CD14-positive monocyte (primary cell): Measurements from ENCODE around the gene SUV39H1. TPM values are rescaled to one million over a fixed set of nuclear protein-coding genes. Genes with fewer than 3 reads are reported as not detected.

Experiments used
- DNase-seq, 3 donors: peaks; one replicate each; pipeline ENCODE4 v3.0.0-alpha.2; 2011 to 2022
- H2AFZ ChIP-seq: 2 replicates; pipeline ENCODE4 v1.6.0; 2012; ENCODE audit warnings: mild to moderate bottlenecking, low read depth, low read length, inconsistent platforms; ENCODE audit not compliant: insufficient read depth, poor library complexity, severe bottlenecking
- H3K27ac ChIP-seq, 2 donors: 1 replicate in 1 of 2; 2 replicates in 1 of 2; pipeline ENCODE4 v1.5.1; 2012 to 2013; ENCODE audit warnings: low read length in 2 of 2, control low read depth in 1 of 2, inconsistent platforms in 1 of 2, low read depth in 1 of 2, mild to moderate bottlenecking in 1 of 2
- H3K27me3 ChIP-seq, 2 donors: one replicate each; pipeline versions ENCODE4 v1.6.0 to v1.6.1; 2011 to 2013; ENCODE audit warnings: low read length in 2 of 2; ENCODE audit not compliant: control insufficient read depth in 2 of 2, insufficient read depth in 2 of 2
- H3K36me3 ChIP-seq, 2 donors: replicated peaks in 1 of 2; 1 replicate in 1 of 2; 2 replicates in 1 of 2; pipeline versions ENCODE4 v1.5.1 to v1.6.1; 2012 to 2013; ENCODE audit warnings: low read length in 2 of 2, control low read depth in 1 of 2, inconsistent platforms in 1 of 2, mild to moderate bottlenecking in 1 of 2; ENCODE audit not compliant: insufficient read depth in 2 of 2, control insufficient read depth in 1 of 2
- H3K4me1 ChIP-seq, 2 donors: 1 replicate in 1 of 2; 2 replicates in 1 of 2; pipeline versions ENCODE4 v1.5.1 to v1.6.1; 2012 to 2013; ENCODE audit warnings: low read length in 2 of 2, control low read depth in 1 of 2, inconsistent platforms in 1 of 2, mild to moderate bottlenecking in 1 of 2, moderate library complexity in 1 of 2; ENCODE audit not compliant: insufficient read depth in 2 of 2, control insufficient read depth in 1 of 2
- H3K4me2 ChIP-seq: replicated peaks from 2 replicates; pipeline ENCODE3; 2012; ENCODE audit warnings: low read length, moderate library complexity, mild to moderate bottlenecking; ENCODE audit not compliant: poor library complexity, severe bottlenecking; ENCODE audit errors: extremely low read depth
- H3K4me3 ChIP-seq, 3 experiments: fragments of 200-600 bp in 1 of 3; sonication (generic) in 1 of 3; replicated peaks in 1 of 3; 1 replicate in 2 of 3; 2 replicates in 1 of 3; pipeline ENCODE4 v1.5.1; 2011 to 2013; ENCODE audit warnings: low read length in 3 of 3, mild to moderate bottlenecking in 3 of 3, control low read depth in 2 of 3, low read depth in 2 of 3, inconsistent platforms in 1 of 3, moderate library complexity in 1 of 3
- H3K79me2 ChIP-seq: 2 replicates; pipeline ENCODE4 v1.6.0; 2012; ENCODE audit warnings: mild to moderate bottlenecking, control low read depth, inconsistent platforms, low read length, moderate library complexity; ENCODE audit not compliant: insufficient read depth
- H3K9ac ChIP-seq: 2 replicates; pipeline ENCODE4 v1.6.0; 2017; ENCODE audit warnings: low read length, mild to moderate bottlenecking; ENCODE audit not compliant: insufficient read depth, poor library complexity, severe bottlenecking
- H3K9me3 ChIP-seq, 2 donors: replicated peaks in 1 of 2; 1 replicate in 1 of 2; 2 replicates in 1 of 2; pipeline versions ENCODE4 v1.5.1 to v1.6.1; 2012 to 2013; ENCODE audit warnings: low read length in 2 of 2, control low read depth in 1 of 2; ENCODE audit not compliant: control insufficient read depth in 1 of 2, insufficient read depth in 1 of 2
- H4K20me1 ChIP-seq: 2 replicates; pipeline ENCODE4 v1.6.0; 2012; ENCODE audit warnings: mild to moderate bottlenecking, low read length, control low read depth, moderate library complexity; ENCODE audit not compliant: insufficient read depth
- H3K27ac Mint-ChIP-seq, 7 donors: one replicate each; pipeline ENCODE4 v1.8.0; 2020; ENCODE audit warnings: mild to moderate bottlenecking in 7 of 7, mixed read lengths in 7 of 7, moderate library complexity in 6 of 7, inconsistent platforms in 2 of 7
- H3K27me3 Mint-ChIP-seq, 3 donors: one replicate each; pipeline ENCODE4 v1.8.0; 2021 to 2022; ENCODE audit warnings: low read depth in 3 of 3, mild to moderate bottlenecking in 3 of 3, mixed read lengths in 3 of 3, moderate library complexity in 3 of 3, inconsistent platforms in 1 of 3
- H3K36me3 Mint-ChIP-seq, 2 donors: one replicate each; pipeline ENCODE4 v1.8.0; 2020; ENCODE audit warnings: mixed read lengths in 2 of 2, inconsistent platforms in 1 of 2, mild to moderate bottlenecking in 1 of 2
- H3K4me1 Mint-ChIP-seq: one replicate; pipeline ENCODE4 v1.8.0; 2020; ENCODE audit warnings: mild to moderate bottlenecking, mixed read lengths
- H3K4me3 Mint-ChIP-seq, 2 donors: one replicate each; pipeline ENCODE4 v1.8.0; 2020; ENCODE audit warnings: mild to moderate bottlenecking in 2 of 2, mixed read lengths in 2 of 2, moderate library complexity in 1 of 2
- H3K9me3 Mint-ChIP-seq, 7 donors: one replicate each; pipeline ENCODE4 v1.8.0; 2020 to 2022; ENCODE audit warnings: mixed read lengths in 7 of 7, mild to moderate bottlenecking in 6 of 7, moderate library complexity in 6 of 7, inconsistent platforms in 2 of 7
- CTCF ChIP-seq: fragments of 200-600 bp; IDR thresholded peaks from one replicate; pipeline ENCODE4 v1.8.0; 2022; ENCODE audit warnings: antibody characterized with exemption, mild to moderate bottlenecking
- WGBS: methylation state at CpG from one replicate; pipeline ENCODE4 v1.1.5; 2013; ENCODE audit warnings: missing lambda C conversion rate; ENCODE audit not compliant: insufficient coverage; 5-methylcytosine and 5-hydroxymethylcytosine counted together
- intact Hi-C, 2 donors: fragments of 100-400 bp; cut with micrococcal nuclease; formaldehyde crosslinking; loops; one replicate each; pipeline versions ENCODE4 v1.15.0 to v1.15.1; 2023
- polyA plus RNA-seq, 3 donors: library from polyadenylated mRNA; depleted of rRNA in 1 of 3; unstranded in 2 of 3; stranded (reverse) in 1 of 3; fragments of 300-500 nt in 2 of 3; fragments of >200 nt in 1 of 3; fragmentation: Illumina TruSeq in 2 of 3; gene quantifications; 1 replicate in 2 of 3; 2 replicates in 1 of 3; pipeline ENCODE4 v1.2.3, GENCODE V29; 2012 to 2021

The SUV39H1 gene
- polyA plus RNA-seq, 3 donors = 2.8 to 3.4 (median 2.9) TPM

- TF ChIP-seq CTCF = no peak
- Mint-ChIP-seq H3K27me3 (peaks cover 0 to 10% (median 0%) of the 10 kb centered on the region in 3 donors), H3K4me1 (peaks cover 2% of the 10 kb centered on the region), H3K4me3 (no peak overlapping the region), H3K27ac (no peak overlapping the region), H3K36me3 (peaks cover 19 to 23% of the 10 kb centered on the region in 2 donors), H3K9me3 (peaks cover 0 to 2% (median 0%) of the 10 kb centered on the region in 7 donors)
- H3K9ac ChIP-seq = no peak overlapping the region
- no peak for DNase-seq
- H3K36me3 ChIP-seq = peaks cover 17 to 27% of the 10 kb centered on the region in 2 donors
- H3K27me3 ChIP-seq = no peaks in the 10 kb centered on the region
- peaks cover 3% of the 10 kb centered on the region for H3K79me2 ChIP-seq
- H3K27ac ChIP-seq = no peak overlapping the region
- no peak overlapping the region for H3K4me3 ChIP-seq
- WGBS = 96% methylated on average over 4 of the region's 7 CpGs
- H3K4me2 ChIP-seq = no peak overlapping the region
- H2AFZ ChIP-seq = no peak overlapping the region
- H3K9me3 ChIP-seq = no peaks in the 10 kb centered on the region
- no peaks in the 10 kb centered on the region for H3K4me1 ChIP-seq
- intact Hi-C loops = loop anchor here in 1 of 2 donors (10.0 kb wide), 1 partner anchor 95 kb away; the partner anchor contains the start of gene HDAC6
- no peaks in the 10 kb centered on the region for H4K20me1 ChIP-seq
Observed at GRCh38 chrX:48709522-48710112, 13.1 kb downstream of the SUV39H1 start.

- H2AFZ ChIP-seq = no peak overlapping the region
- peaks cover 2% of the 10 kb centered on the region for H3K4me1 Mint-ChIP-seq
- H3K27me3 ChIP-seq = no peaks in the 10 kb centered on the region
- no peak overlapping the region for H3K4me3 Mint-ChIP-seq
- no peaks in the 10 kb centered on the region for H3K9me3 ChIP-seq
- peak overlapping the region in 1 of 7 donors; percentile 10 for H3K27ac Mint-ChIP-seq
- H3K9ac ChIP-seq = no peak overlapping the region
- no peak for TF ChIP-seq CTCF
- H3K9me3 Mint-ChIP-seq = peaks cover 0 to 2% (median 0%) of the 10 kb centered on the region in 7 donors
- H3K4me3 ChIP-seq = no peak overlapping the region
- no peak overlapping the region for H3K4me2 ChIP-seq
- peaks cover 0 to 8% (median 0%) of the 10 kb centered on the region in 3 donors for H3K27me3 Mint-ChIP-seq
- peaks cover 10 to 19% of the 10 kb centered on the region in 2 donors for H3K36me3 ChIP-seq
- intact Hi-C loops = no loop called here
- WGBS = 87% methylated on average over 5 of the region's 9 CpGs
- no peak for DNase-seq
- no peaks in the 10 kb centered on the region for H4K20me1 ChIP-seq
- H3K79me2 ChIP-seq = no peaks in the 10 kb centered on the region
- H3K36me3 Mint-ChIP-seq = peaks cover 11 to 15% of the 10 kb centered on the region in 2 donors
- no peak overlapping the region for H3K27ac ChIP-seq
- H3K4me1 ChIP-seq = no peaks in the 10 kb centered on the region
Observed at GRCh38 chrX:48711162-48711928, 14.8 kb downstream of the SUV39H1 start.
